Ascending aorta (tissue), 2 donors: Measurements from ENCODE around the gene OCA2. TPM values are rescaled to one million over a fixed set of nuclear protein-coding genes. Genes with fewer than 3 reads are reported as not detected.

ENCODE experiments used
- DNase-seq, 2 donors: peaks; one replicate each; pipeline ENCODE4 v3.0.0-alpha.2; 2019; ENCODE audit warnings: low spot score in 2 of 2
- H3K27ac ChIP-seq, 2 donors: fragments of 200-600 bp; sonication (generic); one replicate each; pipeline ENCODE4 v1.5.1; 2016 to 2017; ENCODE audit warnings: mild to moderate bottlenecking in 1 of 2
- H3K27me3 ChIP-seq: fragments of 200-600 bp; sonication (generic); one replicate; pipeline ENCODE4 v1.5.1; 2017
- H3K36me3 ChIP-seq, 2 donors: fragments of 200-600 bp; sonication (generic); one replicate each; pipeline ENCODE4 v1.5.1; 2016
- H3K4me1 ChIP-seq, 2 donors: fragments of 200-600 bp; sonication (generic); one replicate each; pipeline ENCODE4 v1.5.1; 2016 to 2017; ENCODE audit warnings: mild to moderate bottlenecking in 1 of 2
- H3K4me3 ChIP-seq, 2 donors: fragments of 200-600 bp; sonication (generic); one replicate each; pipeline ENCODE4 v1.5.1; 2016 to 2017; ENCODE audit warnings: mild to moderate bottlenecking in 1 of 2
- H3K9me3 ChIP-seq, 2 donors: fragments of 200-600 bp; sonication (generic); one replicate each; pipeline ENCODE4 v1.5.1; 2016
- intact Hi-C: fragments of 100-400 bp; cut with DNase I; formaldehyde crosslinking; loops from one replicate; pipeline ENCODE4 v1.15.1; 2023
- total RNA-seq: library from RNA; depleted of rRNA; stranded (reverse); fragments of >200 nt; gene quantifications from one replicate; pipeline ENCODE4 v1.1.0, GENCODE V29; 2016
- TF ChIP-seq, protein P1 (sequence below), 3 experiments: fragments of 200-600 bp in 2 of 3; fragments of 450-650 bp in 1 of 3; sonication (generic) in 2 of 3; IDR thresholded peaks; one replicate each; pipeline ENCODE4 v1.5.1; 2016 to 2019; ENCODE audit warnings: antibody characterized with exemption in 3 of 3, mild to moderate bottlenecking in 1 of 3, moderate library complexity in 1 of 3

The OCA2 gene
- total RNA-seq, 1 donor from 2014 or later = 1.2 TPM

DNA sequence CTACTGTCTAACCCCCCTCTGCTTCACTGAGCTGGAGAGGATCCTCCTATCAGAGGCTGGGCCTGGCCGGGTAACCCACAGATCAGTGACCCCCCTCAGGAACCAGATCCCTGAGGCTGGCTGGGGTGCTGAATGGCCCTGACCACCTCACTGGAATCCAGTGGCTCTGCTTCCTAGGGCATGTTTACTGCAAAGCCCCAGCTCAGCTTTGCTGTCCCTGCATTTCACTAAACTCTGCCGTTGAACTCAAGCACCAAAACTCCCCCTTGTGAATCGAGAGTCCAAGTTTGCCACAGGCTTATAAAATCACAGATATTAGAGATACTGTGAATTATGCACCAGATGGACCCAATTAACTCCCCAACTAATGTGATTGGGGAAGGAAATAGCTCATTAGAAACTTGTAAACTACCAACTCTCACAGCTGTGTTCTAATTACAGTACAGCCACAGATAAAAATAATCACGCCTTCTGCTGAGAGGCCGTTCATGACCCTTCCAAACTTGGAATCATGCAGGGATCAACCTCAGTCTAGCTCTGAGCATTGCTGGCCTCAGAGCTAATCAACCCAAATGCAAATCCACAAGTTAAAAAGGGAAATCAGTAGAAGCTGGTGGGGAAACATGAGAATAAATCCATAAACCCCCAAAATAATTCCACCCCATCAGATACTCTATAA is 47.0 kb downstream of the OCA2 start:
- Histone ChIP-seq H3K4me1 (no peaks in the 10 kb centered on the region), H3K4me3 (no peak overlapping the region), H3K27ac (no peak overlapping the region), H3K9me3 (no peaks in the 10 kb centered on the region), H3K27me3 (no peaks in the 10 kb centered on the region), H3K36me3 (no peaks in the 10 kb centered on the region)
- intact Hi-C loops = no loop called here
- TF ChIP-seq, protein P1, sequence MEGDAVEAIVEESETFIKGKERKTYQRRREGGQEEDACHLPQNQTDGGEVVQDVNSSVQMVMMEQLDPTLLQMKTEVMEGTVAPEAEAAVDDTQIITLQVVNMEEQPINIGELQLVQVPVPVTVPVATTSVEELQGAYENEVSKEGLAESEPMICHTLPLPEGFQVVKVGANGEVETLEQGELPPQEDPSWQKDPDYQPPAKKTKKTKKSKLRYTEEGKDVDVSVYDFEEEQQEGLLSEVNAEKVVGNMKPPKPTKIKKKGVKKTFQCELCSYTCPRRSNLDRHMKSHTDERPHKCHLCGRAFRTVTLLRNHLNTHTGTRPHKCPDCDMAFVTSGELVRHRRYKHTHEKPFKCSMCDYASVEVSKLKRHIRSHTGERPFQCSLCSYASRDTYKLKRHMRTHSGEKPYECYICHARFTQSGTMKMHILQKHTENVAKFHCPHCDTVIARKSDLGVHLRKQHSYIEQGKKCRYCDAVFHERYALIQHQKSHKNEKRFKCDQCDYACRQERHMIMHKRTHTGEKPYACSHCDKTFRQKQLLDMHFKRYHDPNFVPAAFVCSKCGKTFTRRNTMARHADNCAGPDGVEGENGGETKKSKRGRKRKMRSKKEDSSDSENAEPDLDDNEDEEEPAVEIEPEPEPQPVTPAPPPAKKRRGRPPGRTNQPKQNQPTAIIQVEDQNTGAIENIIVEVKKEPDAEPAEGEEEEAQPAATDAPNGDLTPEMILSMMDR (IDR thresholded peaks at IDR 0.05) = no peak
- no peak for DNase-seq

DNA sequence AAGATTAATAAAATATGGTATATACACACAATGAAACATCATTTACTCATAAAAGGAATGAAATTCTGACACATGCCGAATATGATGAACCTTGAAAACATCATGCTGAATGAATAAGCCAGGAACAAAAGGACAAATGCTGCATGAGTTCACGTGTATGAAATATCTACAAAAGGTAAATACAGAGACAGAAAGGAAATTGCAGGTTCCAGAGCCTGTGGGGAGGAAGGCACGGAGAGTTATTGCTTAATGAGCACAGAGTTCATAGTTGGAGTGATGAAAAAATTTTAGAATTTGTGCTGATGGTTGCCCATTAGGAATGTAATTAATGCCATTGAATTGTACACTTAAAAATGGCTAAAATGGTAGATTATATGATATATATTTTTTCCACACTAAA is 49.5 kb downstream of the OCA2 start:
- no peaks in the 10 kb centered on the region for H3K27me3 ChIP-seq
- H3K9me3 ChIP-seq = no peaks in the 10 kb centered on the region
- H3K4me1 ChIP-seq = no peaks in the 10 kb centered on the region
- TF ChIP-seq, protein P1 (IDR thresholded peaks at IDR 0.05) = no peak
- intact Hi-C loops = no loop called here
- H3K36me3 ChIP-seq = no peaks in the 10 kb centered on the region
- H3K4me3 ChIP-seq = no peak overlapping the region
- no peak overlapping the region for H3K27ac ChIP-seq
- DNase-seq = no peak

GRCh38 chr15:28047277-28047676 is 51.8 kb downstream of the OCA2 start:
- H3K4me1 ChIP-seq = no peaks in the 10 kb centered on the region
- H3K4me3 ChIP-seq = no peak overlapping the region
- no peak for DNase-seq
- TF ChIP-seq, protein P1 (IDR thresholded peaks at IDR 0.05) = no peak
- no peaks in the 10 kb centered on the region for H3K36me3 ChIP-seq
- H3K27ac ChIP-seq = no peak overlapping the region
- intact Hi-C loops = no loop called here
- H3K27me3 ChIP-seq = no peaks in the 10 kb centered on the region
- H3K9me3 ChIP-seq = no peaks in the 10 kb centered on the region

GRCh38 chr15:28044121-28044672 is 54.9 kb downstream of the OCA2 start:
- TF ChIP-seq, protein P1 (IDR thresholded peaks at IDR 0.05) = no peak
- Histone ChIP-seq H3K27me3 (no peaks in the 10 kb centered on the region), H3K4me3 (no peak overlapping the region), H3K36me3 (no peaks in the 10 kb centered on the region), H3K4me1 (no peaks in the 10 kb centered on the region), H3K9me3 (no peaks in the 10 kb centered on the region), H3K27ac (no peak overlapping the region)
- intact Hi-C loops = no loop called here
- DNase-seq = no peak

DNA sequence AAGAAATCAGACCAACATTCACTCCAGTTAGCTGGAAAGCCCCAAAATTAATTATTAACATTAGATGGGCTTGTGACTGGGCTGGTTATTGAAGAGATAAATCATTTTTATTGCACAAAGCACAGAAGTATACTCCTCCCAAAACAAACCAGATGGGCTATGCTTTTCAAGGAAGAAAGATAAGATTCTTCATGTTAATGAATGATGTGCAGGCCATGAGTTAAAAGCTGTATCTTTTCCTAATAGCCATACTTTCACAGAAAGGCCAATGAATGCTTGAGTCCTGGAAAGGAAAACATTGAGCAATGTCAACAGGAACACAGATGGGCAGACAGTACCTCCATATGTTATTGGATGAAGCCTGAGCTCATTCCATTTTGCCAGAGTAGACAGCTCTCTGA is 55.4 kb downstream of the OCA2 start:
- Histone ChIP-seq H3K27me3 (no peaks in the 10 kb centered on the region), H3K27ac (no peak overlapping the region), H3K4me1 (no peaks in the 10 kb centered on the region), H3K4me3 (no peak overlapping the region), H3K36me3 (no peaks in the 10 kb centered on the region), H3K9me3 (no peaks in the 10 kb centered on the region)
- no peak for DNase-seq
- TF ChIP-seq, protein P1 (IDR thresholded peaks at IDR 0.05) = no peak
- intact Hi-C loops = no loop called here
